IMR-90 (cell line): ENCODE data around the gene KCNJ16. TPM values are rescaled to one million over a fixed set of nuclear protein-coding genes. Genes with fewer than 3 reads are reported as not detected.

ENCODE experiments used
- ATAC-seq: fragments of 200-7000 bp; cut with Tn5 transposase; 2 replicates; pipeline ENCODE4 v1.9.1; 2020; ENCODE audit warnings: low read depth, mild to moderate bottlenecking, moderate library complexity
- BruUV-seq: library from RNA; stranded (reverse); fragments of 400-500 nt; replicated peaks from 2 replicates; lab custom pipeline; 2021; lab: Mats Ljungman, UMichigan
- CTCF ChIA-PET: fragments of 300-600 bp; formaldehyde crosslinking; extraction: SDS; loops from one replicate; lab custom pipeline; 2021; ENCODE audit warnings: antibody characterized with exemption; lab: Yijun Ruan, JAX
- POLR2A ChIA-PET: fragments of 300-600 bp; sonication (Branson Sonifier 250); formaldehyde crosslinking; loops from one replicate; lab custom pipeline; 2022; ENCODE audit warnings: antibody characterized with exemption; ENCODE audit not compliant: unreplicated experiment; lab: Charles Lee
- DNase-seq: peaks from one replicate; pipeline ENCODE4 v3.0.0; 2013
- H2AFZ ChIP-seq: replicated peaks from 2 replicates; pipeline ENCODE3; 2013; ENCODE audit warnings: low read length, mild to moderate bottlenecking; ENCODE audit not compliant: poor library complexity
- H2AK5ac ChIP-seq: 2 replicates; pipeline ENCODE4 v1.6.1; 2013; ENCODE audit warnings: low read depth, low read length, inconsistent platforms
- H2AK9ac ChIP-seq: replicated peaks from 2 replicates; pipeline ENCODE3; 2013; ENCODE audit warnings: mild to moderate bottlenecking, low read depth, low read length, moderate library complexity; ENCODE audit not compliant: poor library complexity
- H2BK120ac ChIP-seq: 2 replicates; pipeline ENCODE4 v1.6.1; 2013; ENCODE audit warnings: low read depth, low read length, inconsistent platforms
- H2BK15ac ChIP-seq: 3 replicates; pipeline ENCODE4 v1.6.1; 2013; ENCODE audit warnings: low read depth, low read length, inconsistent platforms
- H2BK20ac ChIP-seq: 2 replicates; pipeline ENCODE4 v1.6.1; 2013; ENCODE audit warnings: low read depth, mild to moderate bottlenecking, inconsistent platforms, low read length, moderate library complexity
- H2BK5ac ChIP-seq: 2 replicates; pipeline ENCODE4 v1.6.1; 2013; ENCODE audit warnings: mild to moderate bottlenecking, low read depth, low read length, inconsistent platforms; ENCODE audit not compliant: poor library complexity, severe bottlenecking
- H3K14ac ChIP-seq: replicated peaks from 2 replicates; pipeline ENCODE4 v1.6.1; 2013; ENCODE audit warnings: low read depth, low read length, inconsistent platforms
- H3K18ac ChIP-seq: 2 replicates; pipeline ENCODE4 v1.6.1; 2013; ENCODE audit warnings: low read depth, low read length, control low read depth
- H3K23ac ChIP-seq: 2 replicates; pipeline ENCODE4 v1.6.1; 2013; ENCODE audit warnings: low read depth, low read length, inconsistent platforms
- H3K27ac ChIP-seq: 2 replicates; pipeline ENCODE4 v1.5.1; 2013; ENCODE audit warnings: mild to moderate bottlenecking, control low read depth, low read length; ENCODE audit not compliant: insufficient read depth
- H3K27me3 ChIP-seq: 2 replicates; pipeline ENCODE4 v1.6.1; 2013; ENCODE audit warnings: low read length; ENCODE audit not compliant: control insufficient read depth, insufficient read depth
- H3K36me3 ChIP-seq: 2 replicates; pipeline ENCODE4 v1.6.1; 2013; ENCODE audit warnings: low read length, mixed read lengths; ENCODE audit not compliant: control insufficient read depth, insufficient read depth
- H3K4ac ChIP-seq: 2 replicates; pipeline ENCODE4 v1.6.1; 2013; ENCODE audit warnings: low read depth, low read length, inconsistent platforms
- H3K4me1 ChIP-seq: 2 replicates; pipeline ENCODE4 v1.6.1; 2013; ENCODE audit warnings: low read length, mixed read lengths; ENCODE audit not compliant: control insufficient read depth, insufficient read depth
- H3K4me2 ChIP-seq: 2 replicates; pipeline ENCODE4 v1.6.1; 2013; ENCODE audit warnings: low read depth, mild to moderate bottlenecking, control low read depth, low read length, moderate library complexity
- H3K4me3 ChIP-seq: 2 replicates; pipeline ENCODE4 v1.5.1; 2013; ENCODE audit warnings: low read depth, mild to moderate bottlenecking, control low read depth, low read length, moderate library complexity; ENCODE audit not compliant: insufficient read depth
- H3K56ac ChIP-seq: 2 replicates; pipeline ENCODE4 v1.6.1; 2013; ENCODE audit warnings: low read length, inconsistent platforms; ENCODE audit not compliant: insufficient read depth; ENCODE audit errors: extremely low read depth
- H3K79me1 ChIP-seq, 2 experiments: 2 replicates each; pipeline ENCODE4 v1.6.1; 2013; ENCODE audit warnings: low read length in 2 of 2, inconsistent platforms in 1 of 2, low read depth in 1 of 2
- H3K9ac ChIP-seq: 2 replicates; pipeline ENCODE4 v1.6.1; 2013; ENCODE audit warnings: low read depth, low read length, control low read depth
- H3K9me1 ChIP-seq: 2 replicates; pipeline ENCODE4 v1.6.1; 2013; ENCODE audit warnings: low read length, inconsistent platforms; ENCODE audit not compliant: insufficient read depth
- H3K9me3 ChIP-seq: 2 replicates; pipeline ENCODE4 v1.6.1; 2013; ENCODE audit warnings: low read length; ENCODE audit not compliant: control insufficient read depth, insufficient read depth
- H4K20me1 ChIP-seq: 2 replicates; pipeline ENCODE4 v1.6.1; 2013; ENCODE audit warnings: low read length, inconsistent platforms; ENCODE audit not compliant: insufficient read depth
- H4K5ac ChIP-seq: 2 replicates; pipeline ENCODE4 v1.6.1; 2013; ENCODE audit warnings: mild to moderate bottlenecking, low read depth, low read length, control low read depth
- H4K8ac ChIP-seq, 2 experiments: 2 replicates each; pipeline ENCODE4 v1.6.1; 2013; ENCODE audit warnings: low read depth in 2 of 2, low read length in 2 of 2, control low read depth in 1 of 2, inconsistent platforms in 1 of 2
- H4K91ac ChIP-seq: 2 replicates; pipeline ENCODE4 v1.6.1; 2013; ENCODE audit warnings: low read depth, low read length, inconsistent platforms; ENCODE audit not compliant: insufficient read depth
- BHLHE40 ChIP-seq: fragments of 150-350 bp; IDR thresholded peaks from 2 replicates; pipeline ENCODE4 v1.6.1; 2016; ENCODE audit warnings: mild to moderate bottlenecking, low read depth, low read length
- CEBPB ChIP-seq: IDR thresholded peaks from 2 replicates; pipeline ENCODE4 v1.6.1; 2012; ENCODE audit warnings: low read depth, low read length, improper control_type of control experiment
- ELK1 ChIP-seq: fragments of 150-350 bp; IDR thresholded peaks from 2 replicates; pipeline ENCODE4 v1.6.1; 2016; ENCODE audit warnings: low read depth, mild to moderate bottlenecking, low read length, moderate library complexity, borderline replicate concordance
- MAZ ChIP-seq: IDR thresholded peaks from 2 replicates; pipeline ENCODE4 v1.6.1; 2012; ENCODE audit warnings: low read depth, mild to moderate bottlenecking, low read length, improper control_type of control experiment, moderate library complexity, borderline replicate concordance
- MXI1 ChIP-seq: IDR thresholded peaks from 2 replicates; pipeline ENCODE4 v1.6.1; 2012; ENCODE audit warnings: low read depth, mild to moderate bottlenecking, low read length, moderate library complexity, borderline replicate concordance
- NFE2L2 ChIP-seq: fragments of 150-350 bp; IDR thresholded peaks from 2 replicates; pipeline ENCODE4 v1.6.1; 2016; ENCODE audit warnings: low read depth, mild to moderate bottlenecking, low read length
- POLR2A ChIP-seq: IDR thresholded peaks from 2 replicates; pipeline ENCODE4 v1.6.1; 2012; ENCODE audit warnings: mild to moderate bottlenecking, low read depth, low read length
- RAD21 ChIP-seq: IDR thresholded peaks from 2 replicates; pipeline ENCODE4 v1.6.1; 2012; ENCODE audit warnings: low read length, improper control_type of control experiment
- SMC3 ChIP-seq: fragments of 150-350 bp; IDR thresholded peaks from 2 replicates; pipeline ENCODE4 v1.6.1; 2016; ENCODE audit warnings: low read depth, mild to moderate bottlenecking, antibody characterized with exemption, low read length, moderate library complexity
- WGBS, 2 experiments: methylation state at CpG; one replicate each; pipeline versions ENCODE4 v1.1.5 to v1.1.7; 2013; ENCODE audit warnings: missing lambda C conversion rate in 2 of 2; ENCODE audit not compliant: insufficient read length in 1 of 2; ENCODE audit errors: extremely low coverage in 2 of 2; 5-methylcytosine and 5-hydroxymethylcytosine counted together
- dilution Hi-C: fragments of 300-500 bp; cut with HindIII; formaldehyde crosslinking; loops from one replicate; pipeline ENCODE4 v1.14.3; 2018; ENCODE audit warnings: low sequenced_read_pairs; ENCODE audit not compliant: unreplicated experiment
- in situ Hi-C: fragments of 300-500 bp; cut with MboI; formaldehyde crosslinking; loops from 3 replicates; pipeline ENCODE4 v1.14.3; 2019; ENCODE audit warnings: low sequenced_read_pairs, inconsistent platforms, mixed read lengths
- intact Hi-C: fragments of 100-400 bp; cut with micrococcal nuclease; formaldehyde crosslinking; loops from 2 replicates; pipeline ENCODE4 v1.10.0; 2022
- polyA plus RNA-seq, 3 experiments: library from polyadenylated mRNA; depleted of rRNA; stranded (reverse); fragments of >200 nt; gene quantifications; 2 replicates each; pipeline ENCODE4 v1.2.3, GENCODE V29; 2012; ENCODE audit warnings: low replicate concordance in 1 of 3
- total RNA-seq: library from RNA; depleted of rRNA; stranded (reverse); fragments of >200 nt; gene quantifications from 2 replicates; pipeline ENCODE4 v1.2.3, GENCODE V29; 2012

The KCNJ16 gene
- total and polyA plus RNA-seq, 2 of the 4 experiments (the other 2 are of a cell fraction), result not detected

- Histone ChIP-seq H4K91ac (no peak overlapping the region), H3K27me3 (no peaks in the 10 kb centered on the region), H3K56ac (no peak overlapping the region), H3K18ac (no peak overlapping the region), H2BK15ac (no peak overlapping the region), H2AK9ac (no peak overlapping the region), H3K4me3 (no peak overlapping the region), H3K23ac (no peak overlapping the region), H3K9ac (no peak overlapping the region), H3K14ac (peak overlapping the region; percentile 44; the same call in 1 of the 2 replicates), H3K9me1 (peaks cover 4% of the 10 kb centered on the region; the same call in 1 of the 2 replicates), H2AFZ (no peak overlapping the region), H4K8ac (no peak overlapping the region), H2BK120ac (no peak overlapping the region), H3K9me3 (no peaks in the 10 kb centered on the region), H2AK5ac (no peak overlapping the region), H3K36me3 (no peaks in the 10 kb centered on the region), H2BK20ac (no peak overlapping the region), H3K4ac (no peak overlapping the region), H2BK5ac (no peak overlapping the region), H4K20me1 (no peaks in the 10 kb centered on the region), H3K79me1 (no peaks in the 10 kb centered on the region), H3K4me1 (peaks cover 2% of the 10 kb centered on the region; the same call in 1 of the 2 replicates), H3K4me2 (no peak overlapping the region), H3K27ac (no peak overlapping the region), H4K5ac (no peak overlapping the region)
- in situ Hi-C loops, result no loop called here
- dilution Hi-C loops, result no loop called here
- ChIA-PET CTCF (no interaction called here), POLR2A (no interaction called here)
- BruUV-seq, result no TSS peak
- DNase-seq, result peak; percentile 33
- intact Hi-C loops, result no loop called here
- TF ChIP-seq SMC3 (no peak), NFE2L2 (no peak), MXI1 (no peak), MAZ (no peak), ELK1 (no peak), CEBPB (no peak), POLR2A (no peak), RAD21 (no peak), BHLHE40 (no peak)
- ATAC-seq, result no peak
- no CpG with 5 or more reads among the region's 2 CpGs for WGBS, 2 experiments
These were observed 34.7 kb upstream of the KCNJ16 start for GRCh38 chr17:70040336-70040735.
